GM23248 (cell line): Measurements from ENCODE around the gene KLHL30.

ENCODE experiments used
- EZH2 ChIP-seq: fragments of 200-600 bp; sonication (generic); IDR thresholded peaks from 2 replicates; pipeline ENCODE4 v1.6.1; 2018; ENCODE audit warnings: antibody characterized with exemption, mild to moderate bottlenecking; ENCODE audit not compliant: insufficient read depth, poor library complexity, severe bottlenecking
- EZH2phosphoT487 ChIP-seq: fragments of 200-600 bp; sonication (generic); IDR thresholded peaks from 2 replicates; pipeline ENCODE4 v1.6.1; 2018; ENCODE audit warnings: antibody characterized with exemption, moderate library complexity, mild to moderate bottlenecking, low read depth; ENCODE audit not compliant: insufficient read depth

DNA sequence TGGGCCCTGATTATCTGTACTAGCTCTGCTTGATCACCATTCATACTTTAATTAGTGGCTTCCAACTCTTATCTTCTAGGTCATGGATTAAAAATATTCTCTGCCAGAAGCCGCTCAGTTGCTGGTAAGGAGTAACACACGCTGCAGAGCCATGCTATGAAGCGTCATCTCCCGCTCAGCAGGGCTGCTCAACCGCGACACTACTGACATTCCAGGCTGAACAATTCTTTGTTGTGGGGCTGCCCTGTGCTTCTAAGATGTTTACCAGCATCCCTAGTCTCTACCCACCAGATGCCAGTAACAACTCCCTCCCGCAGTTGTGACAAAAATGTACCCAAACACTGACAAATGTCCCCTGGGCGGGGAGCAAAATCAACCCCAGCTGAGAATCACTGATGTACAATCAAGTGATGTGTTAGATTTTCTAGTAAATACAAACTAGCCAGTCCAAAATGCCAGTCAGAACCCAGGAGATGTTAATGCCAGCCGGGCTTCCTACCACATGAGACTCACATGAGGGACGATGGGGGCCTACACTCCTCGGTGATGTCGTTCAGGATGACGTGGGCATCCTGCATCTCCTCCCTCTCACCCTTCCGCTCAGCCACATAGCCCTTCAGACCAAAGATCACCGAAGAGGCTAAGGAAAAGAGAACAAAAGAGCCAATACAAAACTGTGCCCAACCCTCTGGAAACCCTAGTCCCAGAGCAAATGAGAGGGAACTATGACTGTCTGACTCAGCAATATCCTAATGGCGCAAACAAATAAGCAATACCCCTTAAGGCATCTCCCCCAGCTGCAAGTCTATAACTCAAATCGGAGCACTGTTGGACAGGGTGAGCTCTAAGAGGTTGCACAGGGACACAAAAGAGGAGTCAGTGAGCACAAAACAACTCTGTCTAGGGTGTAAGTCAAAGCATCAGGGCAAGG, 49.4 kb downstream of the KLHL30 start:
- TF ChIP-seq EZH2, result no peak
- TF ChIP-seq EZH2phosphoT487, result no peak
